ENCODE results near the gene NPHP4.

- no peak for TF ChIP-seq CTCF (IDR thresholded peaks at IDR 0.05)
- no peak for TF ChIP-seq POLR2A (IDR thresholded peaks at IDR 0.05)
These were observed 79.0 kb downstream of the NPHP4 start for GRCh38 chr1:5913078-5913845.

Measured in right lobe of liver (tissue), 4 donors.